Body of pancreas (tissue), 4 donors: ENCODE data around the gene NUP205.

ENCODE experiments used
- CTCF ChIP-seq, 7 experiments: fragments of 450-650 bp in 4 of 7; fragments of 200-600 bp in 3 of 7; sonication (generic) in 3 of 7; IDR thresholded peaks; one replicate each; pipeline ENCODE4 v1.5.1; 2016 to 2019; ENCODE audit warnings: antibody characterized with exemption in 7 of 7
- POLR2A ChIP-seq, 3 donors: fragments of 450-650 bp; IDR thresholded peaks; one replicate each; pipeline ENCODE4 v1.6.1; 2016; ENCODE audit warnings: antibody characterized with exemption in 3 of 3, mild to moderate bottlenecking in 2 of 3

- TF ChIP-seq CTCF (IDR thresholded peaks at IDR 0.05) = no peak
- TF ChIP-seq POLR2A (IDR thresholded peaks at IDR 0.05) = no peak
Measured at GRCh38 chr7:135550196-135550595, 7.5 kb upstream of the NUP205 start.
